ENCODE data around the gene PRUNE2.

The PRUNE2 gene

DNA sequence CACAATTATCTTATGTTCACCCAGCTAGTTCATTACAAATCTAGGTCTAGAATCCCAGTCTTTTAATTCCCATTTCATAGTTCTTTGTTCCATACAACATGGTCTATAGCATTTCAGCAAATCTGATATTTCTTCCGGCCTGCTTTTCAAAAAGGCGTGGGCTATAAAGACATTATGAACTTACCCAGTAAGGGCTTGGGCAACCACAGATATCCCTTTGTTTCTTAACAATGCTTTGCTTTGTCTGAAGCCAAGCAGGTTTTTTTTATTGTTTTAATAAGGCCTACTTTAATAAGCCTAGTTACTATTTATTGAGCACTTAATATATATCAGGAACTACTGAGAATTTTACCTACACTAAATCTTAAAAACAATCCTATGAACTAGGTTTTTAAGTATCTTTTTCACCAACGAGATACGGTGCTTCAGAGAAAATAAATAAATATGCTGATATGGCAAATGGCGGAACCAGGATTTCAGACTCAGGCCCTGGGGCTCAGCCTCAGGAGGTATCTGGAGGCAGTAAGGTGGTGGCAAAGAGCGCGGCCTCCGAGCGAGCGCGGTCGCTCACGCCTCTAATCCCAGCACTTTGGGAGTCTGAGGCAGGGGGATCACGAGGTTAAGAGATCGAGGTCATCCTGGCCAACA is 112.0 kb downstream of the PRUNE2 start:
- TF ChIP-seq CTCF (IDR thresholded peaks at IDR 0.05), result no peak

- no peak for TF ChIP-seq CTCF (IDR thresholded peaks at IDR 0.05)
These were observed 116.1 kb downstream of the PRUNE2 start for GRCh38 chr9:76789840-76790239.

- no peak for TF ChIP-seq CTCF (IDR thresholded peaks at IDR 0.05)
These were observed 118.2 kb downstream of the PRUNE2 start for GRCh38 chr9:76787677-76788076.

GRCh38 chr9:76785501-76785900 is 120.4 kb downstream of the PRUNE2 start:
- no peak for TF ChIP-seq CTCF (IDR thresholded peaks at IDR 0.05)

- TF ChIP-seq CTCF (IDR thresholded peaks at IDR 0.05), result no peak
These were observed 121.0 kb downstream of the PRUNE2 start for GRCh38 chr9:76784881-76785280.

GRCh38 chr9:76772686-76773445 is 133.0 kb downstream of the PRUNE2 start:
- no peak for TF ChIP-seq CTCF (IDR thresholded peaks at IDR 0.05)

GRCh38 chr9:76766126-76766525 is 139.8 kb downstream of the PRUNE2 start:
- TF ChIP-seq CTCF (IDR thresholded peaks at IDR 0.05), result no peak
